Activated CD4-positive, alpha-beta memory T cell treated with anti-CD3 and anti-CD28 coated beads, Interleukin-2, amount 10 ng/mL, durations not matched to agents 7 days and 5 days (primary cell): ENCODE results near the gene OR13G1. TPM values are rescaled to one million over a fixed set of nuclear protein-coding genes. Genes with fewer than 3 reads are reported as not detected.

Experiments used
- CTCF ChIA-PET: fragments of 350-600 bp; sonication (Branson Sonifier 250); formaldehyde crosslinking; loops from one replicate; lab custom pipeline; 2021; ENCODE audit warnings: antibody characterized with exemption, inconsistent platforms; lab: Charles Lee
- POLR2A ChIA-PET: fragments of 350-600 bp; sonication (Branson Sonifier 250); formaldehyde crosslinking; loops from one replicate; lab custom pipeline; 2021; ENCODE audit warnings: antibody characterized with exemption; lab: Charles Lee
- DNase-seq: peaks from one replicate; pipeline ENCODE4 v3.0.0-alpha.2; 2020
- H3K27ac Mint-ChIP-seq: one replicate; pipeline ENCODE4 v1.8.0; 2021; ENCODE audit warnings: mild to moderate bottlenecking, mixed read lengths
- H3K27me3 Mint-ChIP-seq: one replicate; pipeline ENCODE4 v1.8.0; 2021; ENCODE audit warnings: mixed read lengths
- H3K36me3 Mint-ChIP-seq: one replicate; pipeline ENCODE4 v1.8.0; 2021; ENCODE audit warnings: low read depth, mixed read lengths
- H3K4me1 Mint-ChIP-seq: one replicate; pipeline ENCODE4 v1.8.0; 2021; ENCODE audit warnings: mixed read lengths
- H3K4me3 Mint-ChIP-seq: one replicate; pipeline ENCODE4 v1.8.0; 2021; ENCODE audit warnings: mild to moderate bottlenecking, mixed read lengths
- H3K9me3 Mint-ChIP-seq: one replicate; pipeline ENCODE4 v1.8.0; 2021; ENCODE audit warnings: mixed read lengths
- total RNA-seq, 2 experiments: library from RNA; stranded (reverse); gene quantifications; one replicate each; pipeline ENCODE4 v1.2.3, GENCODE V29; 2021

OR13G1 gene
- total RNA-seq, 2 experiments from 2014 or later = not detected

GRCh38 chr1:247639381-247639981 lies 40.1 kb downstream of the OR13G1 start:
- no peak for DNase-seq
- ChIA-PET CTCF (no interaction called here), POLR2A (no interaction called here)
- no peak overlapping the region for H3K27ac Mint-ChIP-seq
- H3K36me3 Mint-ChIP-seq = no peaks in the 10 kb centered on the region
- peaks cover 2% of the 10 kb centered on the region for H3K27me3 Mint-ChIP-seq
- H3K4me3 Mint-ChIP-seq = no peak overlapping the region
- no peaks in the 10 kb centered on the region for H3K4me1 Mint-ChIP-seq
- no peaks in the 10 kb centered on the region for H3K9me3 Mint-ChIP-seq

- DNase-seq = no peak
- CTCF ChIA-PET = no interaction called here
- POLR2A ChIA-PET = no interaction called here
- H3K36me3 Mint-ChIP-seq = no peaks in the 10 kb centered on the region
- H3K4me3 Mint-ChIP-seq = no peak overlapping the region
- H3K27me3 Mint-ChIP-seq = peaks cover 2% of the 10 kb centered on the region
- no peak overlapping the region for H3K27ac Mint-ChIP-seq
- no peaks in the 10 kb centered on the region for H3K4me1 Mint-ChIP-seq
- H3K9me3 Mint-ChIP-seq = peaks cover 2% of the 10 kb centered on the region
Measured at GRCh38 chr1:247638781-247639180, 40.8 kb downstream of the OR13G1 start.

- POLR2A ChIA-PET = no interaction called here
- no peak for DNase-seq
- peaks cover 2% of the 10 kb centered on the region for H3K9me3 Mint-ChIP-seq
Measured at GRCh38 chr1:247638011-247638410, 41.5 kb downstream of the OR13G1 start.

GRCh38 chr1:247627951-247628350 lies 51.6 kb downstream of the OR13G1 start:
- H3K4me1 Mint-ChIP-seq = no peaks in the 10 kb centered on the region
- H3K27ac Mint-ChIP-seq = no peak overlapping the region
- no peak for DNase-seq
- ChIA-PET CTCF (no interaction called here), POLR2A (no interaction called here)
- H3K9me3 Mint-ChIP-seq = no peaks in the 10 kb centered on the region
- H3K27me3 Mint-ChIP-seq = no peaks in the 10 kb centered on the region
- no peaks in the 10 kb centered on the region for H3K36me3 Mint-ChIP-seq
- no peak overlapping the region for H3K4me3 Mint-ChIP-seq

More at GRCh38 chr1:247638011-247638410, 41.5 kb downstream of the OR13G1 start:
- no peak overlapping the region for H3K4me3 Mint-ChIP-seq
- CTCF ChIA-PET = interaction anchor here (0.7 kb wide), 1 partner anchor 1990 kb away, joined by 3 read pairs; no protein-coding TSS in a partner anchor
- H3K27me3 Mint-ChIP-seq = peaks cover 2% of the 10 kb centered on the region
- no peak overlapping the region for H3K27ac Mint-ChIP-seq
- no peaks in the 10 kb centered on the region for H3K4me1 Mint-ChIP-seq
- H3K36me3 Mint-ChIP-seq = no peaks in the 10 kb centered on the region

Other genes with a start within 250 kb of the OR13G1 start
- gene OR2B11, start 221.6 kb downstream of the OR13G1 start, total RNA-seq = not detected
- gene OR2C3, start 143.3 kb downstream of the OR13G1 start, total RNA-seq = not detected
- gene GCSAML, start 130.6 kb downstream of the OR13G1 start, total RNA-seq = not detected
- not detected for gene OR2G2, start 91.4 kb downstream of the OR13G1 start, total RNA-seq
- not detected for gene OR2G3, start 74.2 kb downstream of the OR13G1 start, total RNA-seq
- not detected for gene OR6F1, start 36.9 kb upstream of the OR13G1 start, total RNA-seq
- not detected for gene OR14K1, start 58.9 kb upstream of the OR13G1 start, total RNA-seq
- gene OR14A2, start 68.4 kb upstream of the OR13G1 start, total RNA-seq = not detected
- not detected for gene OR1C1, start 80.8 kb upstream of the OR13G1 start, total RNA-seq
- not detected for gene OR14A16, start 144.4 kb upstream of the OR13G1 start, total RNA-seq
- gene OR11L1, start 162.2 kb upstream of the OR13G1 start, total RNA-seq = not detected
- gene TRIM58, start 177.4 kb upstream of the OR13G1 start, total RNA-seq = under 1 TPM; 0.58 to 0.73 TPM
- under 1 TPM in 1 of 2 experiments, not detected in 1; 0.30 TPM for gene OR2W3, start 215.8 kb upstream of the OR13G1 start, total RNA-seq
- not detected for gene OR2T8, start 240.5 kb upstream of the OR13G1 start, total RNA-seq
- not detected for gene OR2AJ1, start 245.2 kb upstream of the OR13G1 start, total RNA-seq